Cerebellar nuclear complex (tissue), 1 donor: ENCODE data around the gene ZEB2.

ENCODE experiments used
- DNase-seq, 2 experiments: peaks; one replicate each; lab custom pipeline; 2025; lab: John Stamatoyannopoulos, UW

The ZEB2 gene

GRCh38 chr2:144451443-144451842 lies 68.5 kb downstream of the ZEB2 start:
- DNase-seq, result no peak

- DNase-seq, result no peak
Observed at GRCh38 chr2:144449028-144449406, 70.9 kb downstream of the ZEB2 start.

DNA sequence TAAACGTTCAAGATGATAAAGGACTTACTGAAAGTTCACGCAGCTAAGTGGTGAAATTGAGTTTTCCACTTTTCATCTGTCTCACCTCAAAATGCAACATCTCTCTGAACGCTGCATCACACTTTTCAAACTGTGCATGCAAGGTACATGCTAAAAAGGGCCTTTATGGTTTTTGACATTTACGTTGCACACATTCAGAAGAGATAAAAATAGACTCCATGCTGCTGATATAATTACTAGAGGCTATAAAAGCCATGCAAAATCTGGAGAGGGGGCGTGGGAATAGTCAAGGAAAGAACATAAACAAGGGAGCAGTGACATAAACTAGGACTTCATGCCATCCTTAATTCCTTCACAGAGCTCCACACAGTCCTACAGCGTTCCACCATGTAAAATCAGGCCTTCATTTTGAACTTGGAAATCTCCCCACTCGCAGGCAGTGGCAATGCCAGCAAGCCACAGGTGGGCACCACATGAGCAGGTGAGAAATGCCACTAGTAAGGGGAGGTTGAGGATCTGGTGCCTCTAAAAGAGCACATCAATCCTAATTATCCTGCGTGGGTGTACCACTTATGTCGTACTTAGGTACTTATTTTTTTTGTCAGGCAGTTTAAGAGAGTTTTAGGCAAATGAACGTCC lies 71.4 kb downstream of the ZEB2 start:
- DNase-seq, result no peak

- DNase-seq, result no peak
Observed at GRCh38 chr2:144447535-144447934, 72.4 kb downstream of the ZEB2 start.

DNA sequence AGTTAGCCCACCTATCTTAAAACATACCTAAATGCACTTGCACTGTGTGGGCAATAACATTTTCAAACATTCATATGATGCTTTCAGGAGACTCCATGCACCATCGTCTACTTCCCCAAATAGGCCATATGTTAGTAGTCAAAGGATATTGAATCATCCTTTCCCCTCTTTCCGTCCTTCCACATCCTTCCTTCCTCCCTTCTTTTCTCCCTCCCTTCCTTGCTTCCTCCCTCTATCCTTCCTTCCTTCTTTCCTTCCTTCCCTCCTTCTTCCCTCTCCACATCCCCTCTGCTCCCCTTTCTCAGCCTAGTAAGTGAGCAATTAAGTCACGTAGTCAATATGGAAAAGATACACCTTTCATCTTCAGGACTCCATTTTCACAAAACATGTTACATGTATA lies 73.8 kb downstream of the ZEB2 start:
- no peak for DNase-seq

GRCh38 chr2:144445196-144445595 lies 74.7 kb downstream of the ZEB2 start:
- DNase-seq, result no peak

- DNase-seq, result no peak
Observed at GRCh38 chr2:144443837-144444817, 75.8 kb downstream of the ZEB2 start.

DNA sequence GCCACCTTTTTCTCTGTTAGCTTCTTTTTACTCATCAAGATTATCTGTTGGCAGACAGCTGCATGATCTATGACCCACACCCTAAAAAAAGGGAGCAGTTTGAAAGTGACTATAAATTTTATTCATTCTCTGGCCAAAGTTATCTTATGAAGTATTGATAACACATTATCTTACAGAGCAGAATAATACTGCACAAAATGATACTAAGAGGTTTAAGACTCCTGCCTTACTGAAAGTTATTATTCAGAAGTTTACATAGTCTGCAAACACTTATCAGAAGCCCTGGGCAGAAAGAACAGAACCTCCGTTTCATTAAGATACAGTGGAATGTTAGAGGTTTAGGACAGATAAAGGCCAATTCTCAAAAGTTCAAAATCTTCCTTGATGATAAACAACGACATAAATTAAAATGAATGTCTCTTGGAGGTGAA lies 78.2 kb downstream of the ZEB2 start:
- no peak for DNase-seq

GRCh38 chr2:144439993-144440392 lies 79.9 kb downstream of the ZEB2 start:
- no peak for DNase-seq

DNA sequence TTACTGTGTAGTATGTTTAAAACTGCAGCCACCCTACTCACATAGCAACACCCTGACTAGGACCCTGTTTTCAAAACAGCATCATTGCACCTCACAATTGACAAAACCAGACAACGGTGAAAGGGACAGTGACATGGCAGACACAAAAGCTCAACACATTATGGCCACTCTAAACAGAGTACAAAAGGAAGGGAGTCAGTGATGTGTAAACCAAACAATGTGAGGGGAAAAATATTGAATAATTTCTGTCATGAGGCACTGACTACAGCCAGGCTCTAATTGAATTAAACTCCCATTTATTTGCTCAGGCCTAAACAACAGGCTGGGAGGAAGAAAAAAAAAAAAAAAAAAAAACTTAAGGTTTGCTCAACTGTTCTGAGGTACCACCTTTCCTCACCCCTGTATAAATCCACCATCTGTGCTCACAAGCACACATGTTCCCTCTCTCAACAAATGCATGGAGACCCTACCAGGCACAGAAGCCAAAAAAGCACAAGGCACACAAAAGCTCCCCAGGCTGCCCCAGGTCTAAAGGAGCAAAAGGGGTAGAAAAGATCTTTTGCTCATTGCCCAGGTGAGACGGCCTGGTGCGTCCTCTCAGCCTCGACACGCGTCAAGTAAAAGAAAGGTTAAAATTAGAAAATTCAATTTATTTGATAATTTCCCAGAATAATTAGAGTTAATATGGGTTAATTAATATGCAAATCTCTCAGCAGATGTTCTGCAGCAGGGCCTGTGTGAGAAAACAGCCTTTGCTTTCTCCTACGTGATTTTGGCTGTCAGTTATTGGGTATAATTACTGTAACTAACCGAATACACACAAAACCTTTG lies 80.9 kb downstream of the ZEB2 start:
- DNase-seq, result no peak

GRCh38 chr2:144437636-144438035 lies 82.3 kb downstream of the ZEB2 start:
- no peak for DNase-seq

GRCh38 chr2:144434425-144435222 lies 85.3 kb downstream of the ZEB2 start:
- no peak for DNase-seq

DNA sequence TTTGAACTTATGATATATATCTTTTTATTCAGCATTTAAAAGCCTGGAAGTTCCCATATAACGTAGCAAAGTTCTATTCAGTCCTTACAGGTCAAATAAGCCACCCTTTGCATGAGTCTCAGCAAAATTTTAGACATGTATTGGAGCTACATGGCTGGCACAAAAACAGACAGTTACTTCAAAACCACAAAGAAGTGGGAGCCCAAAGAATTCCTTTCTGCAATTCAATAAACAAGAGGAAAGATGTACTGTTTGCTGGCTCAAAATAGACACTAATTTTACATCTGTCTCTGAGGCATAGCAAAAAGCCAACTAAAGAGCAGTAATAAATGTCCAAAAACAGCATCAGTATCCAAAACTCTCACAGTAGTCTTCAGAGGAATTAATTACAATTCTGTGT lies 87.0 kb downstream of the ZEB2 start:
- DNase-seq, result no peak

DNA sequence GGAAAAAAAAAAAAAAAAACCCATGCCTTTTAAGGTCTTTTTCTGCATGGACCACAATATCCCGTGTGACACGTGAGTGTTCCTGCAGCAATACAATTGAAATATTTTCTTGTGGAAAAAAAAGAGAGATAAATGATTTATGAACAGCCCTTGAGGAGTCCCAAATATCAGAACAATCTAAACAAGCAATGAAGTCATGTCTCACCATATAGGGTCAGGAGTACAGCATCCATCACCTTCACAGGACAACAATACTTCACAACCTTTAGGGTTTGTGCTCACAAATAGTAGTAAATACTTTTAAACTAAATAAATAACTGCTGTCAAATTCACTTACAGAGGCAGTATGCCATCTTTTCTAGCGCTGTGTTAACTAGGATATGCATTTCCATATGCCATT lies 87.9 kb downstream of the ZEB2 start:
- no peak for DNase-seq

GRCh38 chr2:144431392-144431783 lies 88.5 kb downstream of the ZEB2 start:
- no peak for DNase-seq

- no peak for DNase-seq
Observed at GRCh38 chr2:144430722-144431391, 89.1 kb downstream of the ZEB2 start.

GRCh38 chr2:144429396-144430112 lies 90.4 kb downstream of the ZEB2 start:
- no peak for DNase-seq

DNA sequence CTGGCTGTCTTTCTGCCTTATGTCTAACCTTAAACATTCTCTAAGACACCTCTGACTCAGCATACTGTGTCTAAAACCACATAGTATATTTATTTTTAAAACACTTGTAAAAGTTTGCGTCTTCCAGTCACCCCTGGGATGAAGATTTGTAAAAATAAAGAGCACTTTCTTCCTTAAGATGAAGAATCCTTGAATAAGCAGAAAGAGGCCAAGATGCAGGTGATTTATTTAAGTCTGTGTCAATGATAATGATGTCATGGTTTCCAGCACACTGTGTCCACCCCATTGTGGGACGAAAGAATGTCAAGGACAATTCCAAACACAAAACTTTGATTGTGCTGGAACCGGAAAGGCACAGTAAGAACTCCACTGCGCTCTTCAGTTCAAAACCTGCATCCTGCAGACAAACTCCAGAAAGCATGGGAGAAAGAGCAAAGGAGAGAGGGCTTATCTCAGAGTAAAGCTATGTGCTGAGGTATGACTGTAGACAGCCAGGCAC lies 92.9 kb downstream of the ZEB2 start:
- DNase-seq, result no peak

- DNase-seq, result no peak
Observed at GRCh38 chr2:144426355-144426754, 93.6 kb downstream of the ZEB2 start.

DNA sequence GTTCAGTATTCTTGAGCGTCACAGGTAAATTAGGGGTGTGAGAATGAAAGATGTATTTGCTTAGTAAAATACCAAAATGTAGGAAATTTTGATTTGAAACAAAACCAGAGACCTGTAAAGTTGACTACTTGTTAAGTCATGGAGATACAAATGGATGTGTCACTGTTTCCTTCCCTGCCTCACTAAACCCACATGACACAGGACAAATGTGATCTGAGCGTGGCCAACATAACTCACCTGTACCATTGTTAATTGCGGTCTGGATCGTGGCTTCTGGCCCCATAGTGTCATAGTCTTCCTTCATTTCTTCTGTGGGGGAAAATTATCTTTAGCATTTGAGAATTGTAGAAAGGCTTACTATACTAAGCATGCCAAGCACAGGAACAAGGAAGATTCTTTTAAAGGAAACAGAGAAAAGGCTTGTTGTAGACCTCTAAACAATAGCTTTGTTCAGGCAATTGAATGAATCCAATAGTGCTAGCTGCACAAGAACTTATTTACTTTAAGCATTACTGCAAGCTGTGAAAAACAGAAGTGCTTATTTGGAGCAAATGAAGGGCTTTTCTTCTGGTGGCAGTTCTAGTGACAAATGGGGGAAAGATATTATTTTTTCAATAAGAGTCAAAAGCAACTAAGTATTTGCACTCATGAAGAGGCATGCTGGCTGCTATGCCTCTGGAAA lies 95.2 kb downstream of the ZEB2 start:
- no peak for DNase-seq
